GM12878 (cell line): ENCODE data around the gene VTN. TPM values are rescaled to one million over a fixed set of nuclear protein-coding genes. Genes with fewer than 3 reads are reported as not detected.

Experiments used
- ASH2L ChIP-seq: fragments of 300-600, 200-600 bp; sonication (generic); IDR thresholded peaks from 2 replicates; pipeline ENCODE4 v1.6.1; 2017; ENCODE audit warnings: low read depth, mild to moderate bottlenecking, borderline replicate concordance
- BCL11A ChIP-seq: IDR thresholded peaks from 2 replicates; pipeline ENCODE4 v1.6.1; 2011; ENCODE audit warnings: low read depth, low read length
- CBX5 ChIP-seq: sonication (generic); IDR thresholded peaks from 2 replicates; pipeline ENCODE4 v1.6.1; 2016; ENCODE audit warnings: low read depth, moderate library complexity, mild to moderate bottlenecking, inconsistent platforms
- CEBPZ ChIP-seq: fragments of 150-350 bp; IDR thresholded peaks from 2 replicates; pipeline ENCODE4 v1.6.1; 2016; ENCODE audit warnings: low read depth, low read length
- CUX1 ChIP-seq: IDR thresholded peaks from 2 replicates; pipeline ENCODE4 v1.6.1; 2012; ENCODE audit warnings: improper control_type of control experiment, low read depth, low read length; ENCODE audit not compliant: insufficient replicate concordance
- GABPA ChIP-seq: IDR thresholded peaks from 2 replicates; pipeline ENCODE4 v1.6.1; 2014; ENCODE audit warnings: antibody characterized with exemption, low read depth, mild to moderate bottlenecking, inconsistent platforms
- HCFC1 ChIP-seq: fragments of 150-350 bp; IDR thresholded peaks from 2 replicates; pipeline ENCODE4 v1.6.1; 2014; ENCODE audit warnings: low read length
- JUND ChIP-seq: IDR thresholded peaks from 2 replicates; pipeline ENCODE4 v1.6.1; 2012; ENCODE audit warnings: low read depth, mild to moderate bottlenecking, low read length, improper control_type of control experiment, moderate library complexity
- POLR2AphosphoS5 ChIP-seq: IDR thresholded peaks from 2 replicates; pipeline ENCODE4 v1.6.1; 2011; ENCODE audit warnings: mild to moderate bottlenecking, low read length, inconsistent platforms
- RFX5 ChIP-seq: IDR thresholded peaks from 2 replicates; pipeline ENCODE4 v1.6.1; 2011; ENCODE audit warnings: low read depth, low read length, improper control_type of control experiment
- RUNX3 ChIP-seq: IDR thresholded peaks from 2 replicates; pipeline ENCODE4 v1.6.1; 2012; ENCODE audit warnings: low read length, inconsistent platforms
- SMARCA5 ChIP-seq: fragments of 450-650 bp; IDR thresholded peaks from 2 replicates; pipeline ENCODE4 v1.6.1; 2017; ENCODE audit warnings: mild to moderate bottlenecking
- STAT3 ChIP-seq: IDR thresholded peaks from 2 replicates; pipeline ENCODE4 v1.6.1; 2011; ENCODE audit warnings: low read depth, low read length, improper control_type of control experiment
- ZBTB33 ChIP-seq: fragments of 450-650 bp; IDR thresholded peaks from 2 replicates; pipeline ENCODE4 v1.6.1; 2017; ENCODE audit warnings: mild to moderate bottlenecking
- ZNF687 ChIP-seq: fragments of 450-650 bp; IDR thresholded peaks from 2 replicates; pipeline ENCODE4 v1.6.1; 2017; ENCODE audit warnings: mild to moderate bottlenecking, moderate library complexity
- polyA plus RNA-seq, 11 experiments: library from polyadenylated mRNA; depleted of rRNA in 4 of 11; unstranded in 6 of 11; stranded (reverse) in 5 of 11; fragments of >200 nt; fragmentation: Nextera tagmentation in 4 of 11; fragmentation: Illumina TruSeq in 1 of 11; extraction: Ambion mirVana in 4 of 11; extraction: Trizol in 1 of 11; gene quantifications; 1 replicate in 1 of 11; 2 replicates in 10 of 11; pipeline versions ENCODE4 v1.2.1 to v1.2.3, GENCODE V29; 2011 to 2016; ENCODE audit warnings: inconsistent platforms in 2 of 11, missing spikeins in 2 of 11, low read depth in 1 of 11
- total RNA-seq, 4 experiments: library from RNA; depleted of rRNA in 3 of 4; stranded (reverse); fragments of >200 nt in 3 of 4; fragmentation: Illumina TruSeq in 1 of 4; extraction: Trizol in 1 of 4; gene quantifications; 2 replicates each; pipeline versions ENCODE4 v1.2.1 to v1.2.3, GENCODE V29; 2013 to 2021

VTN gene
- total and polyA plus RNA-seq, 10 of the 15 experiments (the other 5 are each of a cell fraction or from before 2014, with no cell fraction given), result 0.04 to 1.3 (median 0.13) TPM; not detected in 5

DNA sequence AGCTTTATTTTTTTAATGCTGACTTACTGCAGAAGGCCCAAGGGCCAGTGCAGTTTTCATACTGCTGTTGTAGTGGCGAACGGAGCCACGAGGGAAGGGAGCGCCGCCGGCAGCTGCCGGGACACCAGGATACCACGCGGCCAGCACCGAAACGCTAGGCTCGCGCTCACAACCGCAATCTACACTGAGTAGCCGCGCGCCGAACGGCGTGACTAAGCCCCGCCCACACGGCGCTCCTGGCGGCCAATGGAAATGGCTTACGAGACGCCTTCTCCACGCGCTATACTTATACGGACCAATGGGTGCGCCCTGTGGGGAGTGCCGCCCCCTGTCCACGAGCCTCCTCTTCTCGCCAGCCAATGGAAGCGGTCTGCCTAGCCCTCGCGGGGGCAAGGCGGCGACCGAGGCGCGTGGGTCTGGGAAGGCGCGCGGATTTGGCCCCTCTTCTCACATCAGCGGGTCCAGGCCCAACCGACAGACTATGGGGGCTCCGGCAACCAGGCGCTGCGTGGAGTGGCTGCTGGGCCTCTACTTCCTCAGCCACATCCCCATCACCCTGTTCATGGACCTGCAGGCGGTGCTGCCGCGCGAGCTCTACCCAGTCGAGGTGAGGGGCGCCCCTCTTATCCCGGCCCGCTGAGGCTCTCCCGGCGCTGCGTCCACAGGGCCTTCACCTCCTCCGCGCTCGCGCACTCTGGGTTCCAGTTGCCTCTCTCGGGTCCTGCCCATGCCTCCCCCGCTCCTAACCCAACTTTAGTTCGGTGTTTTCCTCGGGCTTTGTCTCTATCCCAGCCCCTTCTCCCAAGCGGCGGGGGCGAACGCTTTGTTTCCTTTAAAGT is 51.1 kb downstream of the VTN start, which contains the start of gene TMEM97 (continued):
- peak; percentile 15; the same call in 1 of the 2 replicates for TF ChIP-seq ZNF687
- no peak for TF ChIP-seq JUND
- no peak for TF ChIP-seq ASH2L
- peak; percentile 90 for TF ChIP-seq RUNX3
- TF ChIP-seq GABPA, result no peak
- no peak for TF ChIP-seq BCL11A
- TF ChIP-seq CBX5, result no peak
- no peak for TF ChIP-seq STAT3
- peak; percentile 88 for TF ChIP-seq RFX5
- TF ChIP-seq CEBPZ, result no peak
- TF ChIP-seq CUX1, result no peak
- TF ChIP-seq POLR2AphosphoS5, result peak; percentile 72; the same call in 1 of the 2 replicates
- no peak for TF ChIP-seq HCFC1
- no peak for TF ChIP-seq ZBTB33
- TF ChIP-seq SMARCA5, result 0 out of 2 replicates have a peak, but pooled peaks have one; percentile 25
